ENCODE data around the gene TEC.
"Not testable (repeated sequence)": the region's sequence is repeated elsewhere in the genome, so short reads cannot be mapped to it uniquely, and the experiment has no call there.

TEC gene

GRCh38 chr4:48195853-48196252 lies 73.8 kb downstream of the TEC start:
- DNase-seq (ENCODE audit: low read depth in 2 of 2) = no peak

GRCh38 chr4:48195374-48195773 lies 74.3 kb downstream of the TEC start:
- no peak for DNase-seq (ENCODE audit: low read depth in 2 of 2)

GRCh38 chr4:48194971-48195370 lies 74.7 kb downstream of the TEC start:
- no peak for DNase-seq (ENCODE audit: low read depth in 2 of 2)

GRCh38 chr4:48193921-48194468 lies 75.6 kb downstream of the TEC start:
- DNase-seq (ENCODE audit: low read depth in 2 of 2) = no peak

GRCh38 chr4:48193096-48193836 lies 76.4 kb downstream of the TEC start:
- no peak for DNase-seq (ENCODE audit: low read depth in 2 of 2)

GRCh38 chr4:48191758-48192157 lies 77.9 kb downstream of the TEC start:
- DNase-seq (ENCODE audit: low read depth in 2 of 2) = no peak

GRCh38 chr4:48190839-48191238 lies 78.8 kb downstream of the TEC start:
- DNase-seq (ENCODE audit: low read depth in 2 of 2) = no peak

GRCh38 chr4:48189731-48190130 lies 79.9 kb downstream of the TEC start:
- no peak for DNase-seq (ENCODE audit: low read depth in 2 of 2)

GRCh38 chr4:48188390-48188789 lies 81.2 kb downstream of the TEC start:
- no peak for DNase-seq (ENCODE audit: low read depth in 2 of 2)

- no peak for DNase-seq (ENCODE audit: low read depth in 2 of 2)
These were observed 81.8 kb downstream of the TEC start for GRCh38 chr4:48187813-48188212.

GRCh38 chr4:48187066-48187465 lies 82.6 kb downstream of the TEC start:
- not testable (repeated sequence) for DNase-seq (ENCODE audit: low read depth in 2 of 2)

GRCh38 chr4:48186394-48186793 lies 83.2 kb downstream of the TEC start:
- DNase-seq (ENCODE audit: low read depth in 2 of 2) = not testable (repeated sequence)

GRCh38 chr4:48184882-48185281 lies 84.8 kb downstream of the TEC start:
- no peak for DNase-seq (ENCODE audit: low read depth in 2 of 2)

- DNase-seq (ENCODE audit: low read depth in 2 of 2) = no peak
These were observed 89.4 kb downstream of the TEC start for GRCh38 chr4:48180234-48180633.

GRCh38 chr4:48178931-48179330 lies 90.7 kb downstream of the TEC start:
- no peak for DNase-seq (ENCODE audit: low read depth in 2 of 2)

- no peak for DNase-seq (ENCODE audit: low read depth in 2 of 2)
These were observed 93.8 kb downstream of the TEC start for GRCh38 chr4:48175806-48176205.

- no peak for DNase-seq (ENCODE audit: low read depth in 2 of 2)
These were observed 94.3 kb downstream of the TEC start for GRCh38 chr4:48175328-48175727.

GRCh38 chr4:48173056-48173991 lies 96.3 kb downstream of the TEC start:
- no peak for DNase-seq (ENCODE audit: low read depth in 2 of 2)

- DNase-seq (ENCODE audit: low read depth in 2 of 2) = no peak
These were observed 97.0 kb downstream of the TEC start for GRCh38 chr4:48172651-48173050.

- DNase-seq (ENCODE audit: low read depth in 2 of 2) = no peak
These were observed 100.0 kb downstream of the TEC start for GRCh38 chr4:48169636-48170035.

GRCh38 chr4:48167538-48168263 lies 101.9 kb downstream of the TEC start:
- DNase-seq (ENCODE audit: low read depth in 2 of 2) = no peak

GRCh38 chr4:48164561-48164960 lies 105.1 kb downstream of the TEC start:
- DNase-seq (ENCODE audit: low read depth in 2 of 2) = not testable (repeated sequence)
